Sigmoid colon (tissue), 7 donors: Measurements from ENCODE around the gene POLR3GL. TPM values are rescaled to one million over a fixed set of nuclear protein-coding genes. Genes with fewer than 3 reads are reported as not detected.
"Not testable (repeated sequence)": the region's sequence is repeated elsewhere in the genome, so short reads cannot be mapped to it uniquely, and the experiment has no call there.

Experiments
- DNase-seq: peaks from one replicate; pipeline ENCODE4 v3.0.0-alpha.2; 2019
- H3K27ac ChIP-seq, 4 donors: fragments of 200-600 bp; sonication (generic); one replicate each; pipeline ENCODE4 v1.5.1; 2016 to 2019; ENCODE audit warnings: mild to moderate bottlenecking in 1 of 4
- H3K27me3 ChIP-seq, 3 donors: fragments of 200-600 bp; sonication (generic); one replicate each; pipeline ENCODE4 v1.5.1; 2019; ENCODE audit warnings: mild to moderate bottlenecking in 1 of 3
- H3K36me3 ChIP-seq, 4 donors: fragments of 200-600 bp; sonication (generic); one replicate each; pipeline ENCODE4 v1.5.1; 2016 to 2019
- H3K4me1 ChIP-seq, 4 donors: fragments of 200-600 bp; sonication (generic); one replicate each; pipeline ENCODE4 v1.5.1; 2017 to 2019
- H3K4me3 ChIP-seq, 4 donors: fragments of 200-600 bp; sonication (generic); one replicate each; pipeline ENCODE4 v1.5.1; 2017 to 2019; ENCODE audit warnings: mild to moderate bottlenecking in 2 of 4, moderate library complexity in 1 of 4
- H3K9me3 ChIP-seq, 4 donors: fragments of 200-600 bp in 3 of 4; sonication (generic) in 3 of 4; one replicate each; pipeline versions ENCODE4 v1.5.1 to v1.6.1; 2013 to 2019
- CTCF ChIP-seq, 4 experiments: fragments of 450-650 bp in 3 of 4; fragments of 200-600 bp in 1 of 4; IDR thresholded peaks; one replicate each; pipeline ENCODE4 v1.5.1; 2016 to 2019; ENCODE audit warnings: antibody characterized with exemption in 4 of 4, mild to moderate bottlenecking in 3 of 4, moderate library complexity in 2 of 4
- EP300 ChIP-seq, 4 donors: sonication (generic); formaldehyde crosslinking; IDR thresholded peaks; one replicate each; pipeline ENCODE4 v1.6.1; 2017; ENCODE audit warnings: antibody characterized with exemption in 4 of 4
- POLR2A ChIP-seq, 2 donors: fragments of 450-650 bp; IDR thresholded peaks; one replicate each; pipeline ENCODE4 v1.6.1; 2016; ENCODE audit warnings: antibody characterized with exemption in 2 of 2, mild to moderate bottlenecking in 2 of 2, moderate library complexity in 2 of 2
- POLR2AphosphoS5 ChIP-seq, 4 donors: sonication (generic); formaldehyde crosslinking; IDR thresholded peaks; one replicate each; pipeline ENCODE4 v1.6.1; 2017; ENCODE audit warnings: antibody characterized with exemption in 4 of 4
- WGBS, 2 donors: extraction: QIAGEN DNeasy Blood & Tissue Kit; methylation state at CpG; one replicate each; pipeline ENCODE4 v1.1.7; 2013; 5-methylcytosine and 5-hydroxymethylcytosine counted together
- intact Hi-C: fragments of 100-400 bp; cut with DNase I; formaldehyde crosslinking; loops from one replicate; pipeline ENCODE4 v1.15.1; 2023
- polyA plus RNA-seq, 3 donors: library from polyadenylated mRNA; stranded (reverse); fragments of 200-250 nt; gene quantifications; one replicate each; pipeline ENCODE4 v1.2.3, GENCODE V29; 2013
- total RNA-seq, 4 donors: library from RNA; depleted of rRNA; stranded (reverse); fragments of >200 nt; gene quantifications; one replicate each; pipeline ENCODE4 v1.1.0, GENCODE V29; 2016
- donor health status: healthy with polysubstance abuse.
- donor health status: Bipolar disorder and iron deficiency.
- donor health status: healthy.

Gene POLR3GL
- total and polyA plus RNA-seq, 7 donors: 23.1 to 47.4 (median 32.8) TPM

DNA sequence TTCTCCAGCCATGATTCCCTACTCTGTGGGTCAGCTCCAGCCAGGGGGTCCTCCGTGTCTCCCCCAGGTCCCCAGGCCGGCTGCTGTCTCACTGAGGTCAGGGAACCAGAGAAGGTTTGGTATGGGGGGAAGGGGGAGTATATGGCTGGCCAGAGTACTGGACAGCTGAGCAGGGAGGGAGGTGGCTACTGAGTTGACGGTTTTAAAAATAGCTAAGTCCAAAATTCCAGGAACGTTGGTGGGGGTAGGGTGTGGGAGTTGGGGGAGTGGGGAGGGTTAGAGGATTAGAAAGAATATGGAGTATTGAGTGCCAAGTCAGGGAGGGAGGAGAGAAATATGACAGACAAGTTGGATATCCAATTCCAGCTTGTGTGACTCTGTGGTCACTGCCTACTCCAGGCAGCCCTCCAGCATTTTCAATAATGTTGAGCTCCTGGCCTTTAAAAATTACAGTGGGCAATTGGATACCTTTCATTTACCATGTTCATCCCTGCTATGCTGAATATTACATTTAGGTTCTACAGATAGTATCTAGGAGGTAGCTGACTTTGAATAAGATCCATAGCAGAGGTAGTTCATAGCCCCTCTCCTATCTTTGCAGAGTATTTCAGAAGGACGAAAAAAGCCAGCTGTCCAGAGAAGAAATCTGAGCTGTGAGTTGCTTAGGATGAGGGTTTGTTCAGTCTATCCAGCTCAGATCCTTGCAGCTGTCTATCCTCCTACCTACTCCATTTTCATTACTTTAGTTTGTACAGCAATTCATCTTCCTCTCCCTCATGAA, 57.3 kb downstream of the POLR3GL start, which contains the start of gene HJV:
TSS of gene HJV (minus strand) at position 114 of the 781 bp plus-strand sequence. CDS start 1,504 bp downstream, outside the sequence.
- Histone ChIP-seq H3K4me1 (peaks cover 0 to 18% (median 8%) of the 10 kb centered on the region in 4 donors), H3K27ac (no peak within 1 kb of the TSS), H3K27me3 (peaks cover 0 to 31% (median 0%) of the 10 kb centered on the region in 3 donors), H3K4me3 (no peak within 1 kb of the TSS), H3K9me3 (no peaks in the 10 kb centered on the region), H3K36me3 (no peaks in the 10 kb centered on the region)
- no peak for TF ChIP-seq POLR2AphosphoS5 (IDR thresholded peaks at IDR 0.05)
- TF ChIP-seq EP300 (IDR thresholded peaks at IDR 0.05): no peak
- TF ChIP-seq POLR2A (IDR thresholded peaks at IDR 0.05): no peak
- no peak for TF ChIP-seq CTCF (IDR thresholded peaks at IDR 0.05)
- DNase-seq: no peak
- WGBS, 2 donors: 69 to 75% methylated on average over 5 of the region's 5 CpGs
- intact Hi-C loops: no loop called here

- no peak for DNase-seq
- H3K9me3 ChIP-seq: no peaks in the 10 kb centered on the region
- peaks cover 0 to 31% (median 0%) of the 10 kb centered on the region in 3 donors for H3K27me3 ChIP-seq
- H3K27ac ChIP-seq: no peak overlapping the region
- H3K4me1 ChIP-seq: peaks cover 0 to 16% (median 8%) of the 10 kb centered on the region in 4 donors
- WGBS, 2 donors: 82 to 83% methylated on average over 7 of the region's 7 CpGs
- intact Hi-C loops: no loop called here
- H3K4me3 ChIP-seq: no peak overlapping the region
- H3K36me3 ChIP-seq: no peaks in the 10 kb centered on the region
- TF ChIP-seq POLR2A (IDR thresholded peaks at IDR 0.05): no peak
- TF ChIP-seq CTCF (IDR thresholded peaks at IDR 0.05): no peak
- TF ChIP-seq EP300 (IDR thresholded peaks at IDR 0.05): no peak
- no peak for TF ChIP-seq POLR2AphosphoS5 (IDR thresholded peaks at IDR 0.05)
Observed at GRCh38 chr1:146022403-146023127, 58.1 kb downstream of the POLR3GL start.

- 87 to 89% methylated on average over 2 of the region's 2 CpGs for WGBS, 2 donors
- intact Hi-C loops, H3K27ac ChIP-seq, H3K36me3 ChIP-seq, H3K9me3 ChIP-seq, H3K4me1 ChIP-seq, DNase-seq, H3K4me3 ChIP-seq: not testable (repeated sequence)
- H3K27me3 ChIP-seq: peaks cover 0 to 21% (median 0%) of the 10 kb centered on the region in 3 donors
Observed at GRCh38 chr1:146025787-146026495, 61.5 kb downstream of the POLR3GL start.

GRCh38 chr1:146026650-146027049, 62.2 kb downstream of the POLR3GL start:
- H3K27ac ChIP-seq, DNase-seq, intact Hi-C loops, H3K9me3 ChIP-seq, H3K4me3 ChIP-seq, H3K4me1 ChIP-seq, H3K36me3 ChIP-seq: not testable (repeated sequence)
- 68 to 85% methylated on average over 1 of the region's 1 CpG for WGBS, 2 donors
- H3K27me3 ChIP-seq: peaks cover 0 to 13% (median 0%) of the 10 kb centered on the region in 3 donors

Other genes starting within 250 kb of the POLR3GL start
- not detected for gene CD160, start 245.2 kb upstream of the POLR3GL start, total RNA-seq
- gene CD160, start 245.2 kb upstream of the POLR3GL start, polyA plus RNA-seq: under 1 TPM in 2 of 3 donors, not detected in 1; 0.31 to 0.60 TPM
- gene RNF115, start 140.6 kb upstream of the POLR3GL start, total RNA-seq: 10 to 100 TPM; 16.6 to 41.8 (median 23.1) TPM
- gene RNF115, start 140.6 kb upstream of the POLR3GL start, polyA plus RNA-seq: 1 to 10 TPM; 3.0 to 4.7 (median 3.0) TPM
- 10 to 100 TPM; 18.3 to 37.7 (median 26.9) TPM for gene POLR3C, start 140.5 kb upstream of the POLR3GL start, total RNA-seq
- 10 to 100 TPM in 2 of 3 donors, 1 to 10 TPM in 1; 9.0 to 16.1 (median 12.6) TPM for gene POLR3C, start 140.5 kb upstream of the POLR3GL start, polyA plus RNA-seq
- gene NUDT17, start 119.1 kb upstream of the POLR3GL start, total RNA-seq: 1 to 10 TPM; 1.6 to 9.1 (median 2.8) TPM
- 1 to 10 TPM in 2 of 3 donors, not detected in 1; 1.2 to 2.0 TPM for gene NUDT17, start 119.1 kb upstream of the POLR3GL start, polyA plus RNA-seq
- gene PIAS3, start 105.6 kb upstream of the POLR3GL start, total RNA-seq: 10 to 100 TPM; 17.5 to 37.9 (median 21.7) TPM
- gene PIAS3, start 105.6 kb upstream of the POLR3GL start, polyA plus RNA-seq: 10 to 100 TPM in 1 of 3 donors, 1 to 10 TPM in 2; 5.4 to 13.8 (median 5.5) TPM
- gene ANKRD35, start 78.8 kb upstream of the POLR3GL start, total RNA-seq: 10 to 100 TPM in 1 of 4 donors, 1 to 10 TPM in 3; 5.2 to 13.8 (median 8.3) TPM
- gene ANKRD35, start 78.8 kb upstream of the POLR3GL start, polyA plus RNA-seq: 1 to 10 TPM in 2 of 3 donors, under 1 TPM in 1; 0.46 to 2.1 (median 1.8) TPM
- 1 to 10 TPM; 2.5 to 7.4 (median 3.0) TPM for gene ITGA10, start 54.6 kb upstream of the POLR3GL start, total RNA-seq
- gene ITGA10, start 54.6 kb upstream of the POLR3GL start, polyA plus RNA-seq: 1 to 10 TPM in 1 of 3 donors, under 1 TPM in 1, not detected in 1; 0.23 to 1.1 TPM
- gene PEX11B, start 46.0 kb upstream of the POLR3GL start, total RNA-seq: 10 to 100 TPM; 20.2 to 22.5 (median 20.6) TPM
- gene PEX11B, start 46.0 kb upstream of the POLR3GL start, polyA plus RNA-seq: 10 to 100 TPM; 28.6 to 41.8 (median 33.6) TPM
- gene RBM8A, start 37.2 kb upstream of the POLR3GL start, total RNA-seq: 100 to 1,000 TPM in 1 of 4 donors, 10 to 100 TPM in 3; 77.8 to 102 (median 96.8) TPM
- 100 to 1,000 TPM in 2 of 3 donors, 10 to 100 TPM in 1; 87.1 to 138 (median 101) TPM for gene RBM8A, start 37.2 kb upstream of the POLR3GL start, polyA plus RNA-seq
- 10 to 100 TPM; 26.9 to 42.5 (median 36.0) TPM for gene LIX1L, start 6.7 kb upstream of the POLR3GL start, total RNA-seq
- gene LIX1L, start 6.7 kb upstream of the POLR3GL start, polyA plus RNA-seq: 1 to 10 TPM; 1.4 to 8.7 (median 3.0) TPM
- gene ANKRD34A, start 115 bp upstream of the POLR3GL start, total RNA-seq: 1 to 10 TPM in 2 of 4 donors, under 1 TPM in 2; 0.33 to 1.9 (median 1.0) TPM
- under 1 TPM in 1 of 3 donors, not detected in 2; 0.41 TPM for gene ANKRD34A, start 115 bp upstream of the POLR3GL start, polyA plus RNA-seq
- gene TXNIP, start 31.9 kb downstream of the POLR3GL start, total RNA-seq: 1,000 to 10,000 TPM; 1,623 to 4,609 (median 1,842) TPM
- gene TXNIP, start 31.9 kb downstream of the POLR3GL start, polyA plus RNA-seq: 100 to 1,000 TPM; 326 to 783 (median 548) TPM
- gene HJV, start 57.0 kb downstream of the POLR3GL start, total RNA-seq: not detected
- gene HJV, start 57.0 kb downstream of the POLR3GL start, polyA plus RNA-seq: not detected
- 1 to 10 TPM in 2 of 4 donors, under 1 TPM in 2; 0.55 to 2.4 (median 0.93) TPM for gene NBPF10, start 180.1 kb downstream of the POLR3GL start, total RNA-seq
- 1 to 10 TPM in 1 of 3 donors, under 1 TPM in 2; 0.46 to 1.0 (median 0.60) TPM for gene NBPF10, start 180.1 kb downstream of the POLR3GL start, polyA plus RNA-seq